T-helper 2 cell treated with Interferon-gamma antibody and Interleukin-4, amounts not matched to agents 5 μg/mL and 100 μg/mL, for 36 hours (primary cell): Measurements from ENCODE around the gene SRCAP.

Experiments used
- DNase-seq: peaks from one replicate; pipeline ENCODE4 v3.0.0; 2021; ENCODE audit warnings: low spot score
- H3K27ac Mint-ChIP-seq: one replicate; pipeline ENCODE4 v1.8.0; 2021; ENCODE audit warnings: mild to moderate bottlenecking, mixed read lengths
- H3K27me3 Mint-ChIP-seq: one replicate; pipeline ENCODE4 v1.8.0; 2021; ENCODE audit warnings: low read depth, mixed read lengths
- H3K36me3 Mint-ChIP-seq: one replicate; pipeline ENCODE4 v1.8.0; 2021; ENCODE audit warnings: low read depth, mixed read lengths
- H3K4me1 Mint-ChIP-seq: one replicate; pipeline ENCODE4 v1.8.0; 2021; ENCODE audit warnings: low read depth, mixed read lengths
- H3K4me3 Mint-ChIP-seq: one replicate; pipeline ENCODE4 v1.8.0; 2022; ENCODE audit warnings: mild to moderate bottlenecking, moderate library complexity, mixed read lengths
- H3K9me3 Mint-ChIP-seq: one replicate; pipeline ENCODE4 v1.8.0; 2021; ENCODE audit warnings: mixed read lengths

The SRCAP gene

GRCh38 chr16:30658731-30659506 is 40.1 kb upstream of the SRCAP start:
- no peaks in the 10 kb centered on the region for H3K9me3 Mint-ChIP-seq
- peak overlapping the region; percentile 98 for H3K4me3 Mint-ChIP-seq
- no peaks in the 10 kb centered on the region for H3K27me3 Mint-ChIP-seq
- H3K4me1 Mint-ChIP-seq, result peaks cover 35% of the 10 kb centered on the region
- H3K27ac Mint-ChIP-seq, result peak overlapping the region; percentile 100
- peaks cover 62% of the 10 kb centered on the region for H3K36me3 Mint-ChIP-seq
- no peak for DNase-seq

- peak; percentile 41 for DNase-seq
- peak overlapping the region; percentile 86 for H3K4me3 Mint-ChIP-seq
- H3K36me3 Mint-ChIP-seq, result peaks cover 57% of the 10 kb centered on the region
- no peaks in the 10 kb centered on the region for H3K27me3 Mint-ChIP-seq
- no peaks in the 10 kb centered on the region for H3K9me3 Mint-ChIP-seq
- peak overlapping the region; percentile 89 for H3K27ac Mint-ChIP-seq
- H3K4me1 Mint-ChIP-seq, result peaks cover 35% of the 10 kb centered on the region
Observed at GRCh38 chr16:30659507-30660423, 39.2 kb upstream of the SRCAP start.

GRCh38 chr16:30660424-30661261 is 38.3 kb upstream of the SRCAP start:
- peak overlapping the region; percentile 89 for H3K27ac Mint-ChIP-seq
- H3K9me3 Mint-ChIP-seq, result no peaks in the 10 kb centered on the region
- H3K4me3 Mint-ChIP-seq, result peak overlapping the region; percentile 86
- H3K36me3 Mint-ChIP-seq, result peaks cover 58% of the 10 kb centered on the region
- H3K27me3 Mint-ChIP-seq, result no peaks in the 10 kb centered on the region
- DNase-seq, result peak; percentile 80
- H3K4me1 Mint-ChIP-seq, result peaks cover 35% of the 10 kb centered on the region

GRCh38 chr16:30662449-30662848 is 36.5 kb upstream of the SRCAP start:
- no peaks in the 10 kb centered on the region for H3K27me3 Mint-ChIP-seq
- no peak for DNase-seq
- no peaks in the 10 kb centered on the region for H3K9me3 Mint-ChIP-seq
- H3K36me3 Mint-ChIP-seq, result peaks cover 54% of the 10 kb centered on the region
- H3K27ac Mint-ChIP-seq, result peak overlapping the region; percentile 10
- peaks cover 25% of the 10 kb centered on the region for H3K4me1 Mint-ChIP-seq
- H3K4me3 Mint-ChIP-seq, result peak overlapping the region; percentile 86

GRCh38 chr16:30663038-30663437 is 35.9 kb upstream of the SRCAP start:
- peaks cover 23% of the 10 kb centered on the region for H3K4me1 Mint-ChIP-seq
- H3K9me3 Mint-ChIP-seq, result no peaks in the 10 kb centered on the region
- no peak for DNase-seq
- peaks cover 59% of the 10 kb centered on the region for H3K36me3 Mint-ChIP-seq
- H3K4me3 Mint-ChIP-seq, result no peak overlapping the region
- H3K27ac Mint-ChIP-seq, result peak overlapping the region; percentile 34
- H3K27me3 Mint-ChIP-seq, result no peaks in the 10 kb centered on the region

- DNase-seq, result no peak
- Mint-ChIP-seq H3K27me3 (no peaks in the 10 kb centered on the region), H3K27ac (peak overlapping the region; percentile 34), H3K4me3 (no peak overlapping the region), H3K4me1 (peaks cover 23% of the 10 kb centered on the region), H3K36me3 (peaks cover 61% of the 10 kb centered on the region), H3K9me3 (no peaks in the 10 kb centered on the region)
Observed at GRCh38 chr16:30663820-30664219, 35.2 kb upstream of the SRCAP start.

GRCh38 chr16:30664616-30665109 is 34.3 kb upstream of the SRCAP start:
- Mint-ChIP-seq H3K4me1 (peaks cover 23% of the 10 kb centered on the region), H3K4me3 (no peak overlapping the region), H3K27me3 (no peaks in the 10 kb centered on the region), H3K27ac (no peak overlapping the region), H3K9me3 (no peaks in the 10 kb centered on the region), H3K36me3 (peaks cover 61% of the 10 kb centered on the region)
- DNase-seq, result no peak

GRCh38 chr16:30665155-30665829 is 33.7 kb upstream of the SRCAP start:
- Mint-ChIP-seq H3K4me3 (no peak overlapping the region), H3K9me3 (no peaks in the 10 kb centered on the region), H3K27ac (no peak overlapping the region), H3K27me3 (no peaks in the 10 kb centered on the region), H3K4me1 (peaks cover 23% of the 10 kb centered on the region), H3K36me3 (peaks cover 61% of the 10 kb centered on the region)
- no peak for DNase-seq

- Mint-ChIP-seq H3K4me3 (no peak overlapping the region), H3K27me3 (no peaks in the 10 kb centered on the region), H3K36me3 (peaks cover 60% of the 10 kb centered on the region), H3K27ac (no peak overlapping the region), H3K9me3 (no peaks in the 10 kb centered on the region), H3K4me1 (peaks cover 18% of the 10 kb centered on the region)
- DNase-seq, result no peak
Observed at GRCh38 chr16:30665830-30666190, 33.2 kb upstream of the SRCAP start.

- Mint-ChIP-seq H3K4me1 (peaks cover 11% of the 10 kb centered on the region), H3K27me3 (no peaks in the 10 kb centered on the region), H3K4me3 (no peak overlapping the region), H3K27ac (no peak overlapping the region), H3K36me3 (peaks cover 53% of the 10 kb centered on the region), H3K9me3 (no peaks in the 10 kb centered on the region)
- no peak for DNase-seq
Observed at GRCh38 chr16:30666681-30667080, 32.3 kb upstream of the SRCAP start.

GRCh38 chr16:30667361-30667905 is 31.5 kb upstream of the SRCAP start:
- H3K4me1 Mint-ChIP-seq, result peaks cover 5% of the 10 kb centered on the region
- H3K9me3 Mint-ChIP-seq, result no peaks in the 10 kb centered on the region
- no peaks in the 10 kb centered on the region for H3K27me3 Mint-ChIP-seq
- no peak for DNase-seq
- H3K4me3 Mint-ChIP-seq, result no peak overlapping the region
- no peak overlapping the region for H3K27ac Mint-ChIP-seq
- peaks cover 51% of the 10 kb centered on the region for H3K36me3 Mint-ChIP-seq

GRCh38 chr16:30668393-30668792 is 30.6 kb upstream of the SRCAP start:
- no peak for DNase-seq
- Mint-ChIP-seq H3K4me1 (peaks cover under 1% of the 10 kb centered on the region), H3K27me3 (no peaks in the 10 kb centered on the region), H3K4me3 (no peak overlapping the region), H3K36me3 (peaks cover 42% of the 10 kb centered on the region), H3K27ac (no peak overlapping the region), H3K9me3 (no peaks in the 10 kb centered on the region)
